ENCODE data around the gene SMARCE1.
A peak's percentile ranks its signal among the peaks of the same experiment; 100 is the strongest.

The SMARCE1 gene

DNA sequence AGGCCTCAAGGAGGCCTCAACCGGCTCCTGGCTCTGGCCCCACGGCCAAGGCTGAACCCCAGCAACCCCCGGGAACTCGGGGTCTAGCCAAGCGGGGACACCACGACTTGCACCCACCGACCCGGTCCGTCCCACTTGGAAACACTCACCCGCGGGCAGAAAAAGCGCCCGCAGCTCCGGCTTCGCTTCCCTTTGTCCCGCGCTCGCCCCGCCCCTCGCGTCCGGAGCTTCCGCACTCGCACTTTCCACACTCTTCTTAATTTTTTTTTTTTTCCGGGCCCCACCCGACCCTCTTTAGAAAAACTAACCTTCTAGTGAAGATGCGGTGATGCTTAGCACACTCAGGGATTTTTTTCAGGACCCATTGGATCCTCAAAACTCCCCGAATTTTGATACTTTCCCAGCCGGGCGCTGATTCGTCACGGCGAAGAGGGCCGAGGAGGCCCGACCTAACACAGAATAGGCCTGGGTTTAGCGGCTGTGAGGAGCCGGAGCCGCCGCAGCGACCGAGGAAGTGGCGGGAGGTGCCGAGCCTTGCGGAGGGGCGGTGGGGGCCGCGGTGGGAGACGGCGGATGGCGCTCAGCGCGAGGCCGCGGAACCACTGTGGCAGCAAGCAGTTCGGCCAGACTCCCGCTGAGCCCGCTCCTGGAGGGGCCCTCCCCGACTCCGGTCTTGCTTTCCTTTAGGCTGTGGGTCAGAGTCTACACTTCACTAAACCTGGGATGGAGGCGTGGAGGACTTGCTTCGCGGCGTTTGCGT is at the start of gene SMARCE1:
Gene SMARCE1 (minus strand): TSS at position 195 of the 760 bp plus-strand sequence. CDS start 2,016 bp downstream, outside the sequence.
- TF ChIP-seq, protein P1, sequence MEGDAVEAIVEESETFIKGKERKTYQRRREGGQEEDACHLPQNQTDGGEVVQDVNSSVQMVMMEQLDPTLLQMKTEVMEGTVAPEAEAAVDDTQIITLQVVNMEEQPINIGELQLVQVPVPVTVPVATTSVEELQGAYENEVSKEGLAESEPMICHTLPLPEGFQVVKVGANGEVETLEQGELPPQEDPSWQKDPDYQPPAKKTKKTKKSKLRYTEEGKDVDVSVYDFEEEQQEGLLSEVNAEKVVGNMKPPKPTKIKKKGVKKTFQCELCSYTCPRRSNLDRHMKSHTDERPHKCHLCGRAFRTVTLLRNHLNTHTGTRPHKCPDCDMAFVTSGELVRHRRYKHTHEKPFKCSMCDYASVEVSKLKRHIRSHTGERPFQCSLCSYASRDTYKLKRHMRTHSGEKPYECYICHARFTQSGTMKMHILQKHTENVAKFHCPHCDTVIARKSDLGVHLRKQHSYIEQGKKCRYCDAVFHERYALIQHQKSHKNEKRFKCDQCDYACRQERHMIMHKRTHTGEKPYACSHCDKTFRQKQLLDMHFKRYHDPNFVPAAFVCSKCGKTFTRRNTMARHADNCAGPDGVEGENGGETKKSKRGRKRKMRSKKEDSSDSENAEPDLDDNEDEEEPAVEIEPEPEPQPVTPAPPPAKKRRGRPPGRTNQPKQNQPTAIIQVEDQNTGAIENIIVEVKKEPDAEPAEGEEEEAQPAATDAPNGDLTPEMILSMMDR (IDR thresholded peaks at IDR 0.05; ENCODE audit: low read depth, low read length, missing control alignments), result no peak
- H3K4me3 ChIP-seq (ENCODE audit: low read depth, low read length), result peak within 1 kb of the TSS; percentile 96
- in situ Hi-C loops (cut with HindIII; ENCODE audit: low sequenced_read_pairs), result no loop called here
- peak; percentile 34 for DNase-seq (ENCODE audit: low read depth)

DNA sequence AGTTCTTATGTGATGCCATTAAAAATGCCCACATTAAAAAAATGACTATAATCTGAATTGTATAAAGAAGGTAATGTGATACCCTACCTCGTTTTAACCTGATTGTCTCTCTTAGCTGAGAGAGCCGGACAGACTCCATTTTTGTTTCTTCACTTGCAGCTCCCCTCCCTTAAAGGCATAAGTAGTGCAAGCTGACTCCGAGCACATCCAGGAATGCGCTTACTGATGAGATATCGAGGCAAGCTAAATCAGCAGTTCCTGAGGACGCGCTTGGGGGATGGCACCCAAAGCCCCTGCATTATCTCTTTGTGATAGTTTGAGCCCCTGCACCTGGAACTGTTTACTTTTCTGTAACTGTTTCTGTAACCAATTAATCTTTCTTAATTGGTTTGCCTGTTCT is 49.7 kb upstream of the SMARCE1 start:
- in situ Hi-C loops (cut with HindIII; ENCODE audit: low sequenced_read_pairs), result no loop called here
- TF ChIP-seq, protein P1 (IDR thresholded peaks at IDR 0.05; ENCODE audit: low read depth, low read length, missing control alignments), result no peak
- DNase-seq (ENCODE audit: low read depth), result no peak
- H3K4me3 ChIP-seq (ENCODE audit: low read depth, low read length), result no peak overlapping the region

DNA sequence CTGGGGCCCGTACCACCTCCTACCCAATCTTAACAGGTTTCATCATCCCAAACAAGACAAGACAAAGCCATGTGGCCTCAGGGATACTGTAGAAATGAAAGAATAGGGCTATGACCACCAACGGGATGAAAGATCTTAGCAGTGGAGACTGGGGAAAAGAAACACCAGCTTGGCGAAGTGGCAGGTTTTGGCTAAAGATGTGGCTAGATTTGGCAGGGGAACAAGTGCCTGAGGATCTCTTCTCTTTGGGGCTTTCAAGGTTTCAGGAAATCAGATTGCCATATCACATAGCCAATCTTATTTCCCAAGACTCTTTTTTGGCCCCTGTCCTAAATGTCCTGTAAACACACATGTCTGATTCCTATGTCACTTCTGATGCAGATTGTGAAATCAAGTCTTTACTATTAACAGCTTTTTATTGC is 49.0 kb upstream of the SMARCE1 start:
- DNase-seq (ENCODE audit: low read depth), result no peak
- in situ Hi-C loops (cut with HindIII; ENCODE audit: low sequenced_read_pairs), result no loop called here
- TF ChIP-seq, protein P1 (IDR thresholded peaks at IDR 0.05; ENCODE audit: low read depth, low read length, missing control alignments), result no peak
- no peak overlapping the region for H3K4me3 ChIP-seq (ENCODE audit: low read depth, low read length)

DNA sequence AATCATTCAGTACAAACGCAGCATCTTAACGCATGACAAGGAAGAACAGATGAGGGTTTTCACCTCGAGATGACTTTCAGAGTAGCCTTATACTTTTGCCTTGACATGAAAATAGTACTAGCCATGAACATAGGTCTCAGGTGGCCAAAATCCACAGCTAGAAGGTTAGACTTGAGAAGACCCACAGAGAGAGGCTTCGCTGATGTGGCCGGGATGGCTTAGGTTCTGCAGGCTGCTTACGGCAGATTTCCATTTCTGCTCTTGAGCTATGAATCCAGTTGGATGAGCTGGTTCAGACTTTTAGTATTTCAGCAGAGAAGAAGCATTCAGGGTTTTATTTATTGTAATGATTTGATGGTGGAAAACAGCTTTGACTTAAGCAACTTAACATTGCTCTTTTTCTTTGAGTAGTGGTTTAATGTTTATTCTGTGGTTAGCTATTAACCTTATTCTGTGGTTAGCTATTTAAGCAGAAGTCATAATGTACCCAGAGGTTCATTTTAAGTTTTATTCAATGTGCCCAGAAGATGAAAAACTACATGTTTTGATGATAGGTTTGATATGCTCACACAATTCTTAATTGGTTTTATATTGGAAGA is 48.4 kb upstream of the SMARCE1 start:
- in situ Hi-C loops (cut with HindIII; ENCODE audit: low sequenced_read_pairs), result no loop called here
- no peak for DNase-seq (ENCODE audit: low read depth)

DNA sequence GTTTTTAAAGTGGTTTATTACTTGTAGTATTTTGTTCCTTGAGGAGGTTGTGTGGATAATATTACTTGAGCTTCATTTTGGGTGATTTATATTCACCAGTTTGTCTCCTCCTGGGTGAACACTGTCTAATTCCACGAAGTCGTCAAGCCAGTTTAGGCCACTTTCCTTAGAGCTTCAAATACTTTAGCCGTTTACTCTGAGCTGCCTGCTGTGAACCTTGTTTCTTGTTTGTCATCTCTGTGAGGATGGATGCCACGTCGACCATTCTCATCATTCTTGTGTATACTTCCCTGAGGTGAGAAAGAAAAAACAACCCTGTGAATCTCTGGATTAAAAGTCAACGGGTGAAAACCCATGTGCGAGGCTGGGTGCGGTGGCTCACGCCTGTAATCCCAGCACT is 47.0 kb upstream of the SMARCE1 start:
- DNase-seq (ENCODE audit: low read depth), result no peak
- TF ChIP-seq, protein P1 (IDR thresholded peaks at IDR 0.05; ENCODE audit: low read depth, low read length, missing control alignments), result no peak
- in situ Hi-C loops (cut with HindIII; ENCODE audit: low sequenced_read_pairs), result no loop called here
- no peak overlapping the region for H3K4me3 ChIP-seq (ENCODE audit: low read depth, low read length)

More for the DNA sequence above, 48.4 kb upstream of the SMARCE1 start:
- TF ChIP-seq, protein P1 (IDR thresholded peaks at IDR 0.05; ENCODE audit: low read depth, low read length, missing control alignments), result no peak
- no peak overlapping the region for H3K4me3 ChIP-seq (ENCODE audit: low read depth, low read length)

DNA sequence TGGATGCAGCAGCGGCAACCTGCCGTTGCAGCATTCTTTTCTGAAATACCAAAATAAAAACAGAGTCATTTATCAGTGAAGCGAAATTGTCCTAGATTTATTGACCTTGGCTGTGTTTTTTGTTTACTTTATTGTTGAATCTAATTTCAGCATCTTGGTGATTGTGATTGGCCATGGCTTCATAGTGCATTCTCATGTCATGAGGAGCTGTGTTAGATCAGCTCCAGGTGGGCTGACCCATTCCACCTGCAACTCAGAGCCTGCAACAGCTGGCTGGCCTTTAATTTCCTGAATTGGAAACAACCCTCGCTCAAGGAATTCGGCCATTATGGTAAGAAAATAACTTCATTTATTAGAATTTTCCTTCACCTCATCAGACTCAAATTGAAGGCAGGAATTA is 39.5 kb upstream of the SMARCE1 start:
- no peak for DNase-seq (ENCODE audit: low read depth)
- in situ Hi-C loops (cut with HindIII; ENCODE audit: low sequenced_read_pairs), result no loop called here
- no peak overlapping the region for H3K4me3 ChIP-seq (ENCODE audit: low read depth, low read length)
- TF ChIP-seq, protein P1 (IDR thresholded peaks at IDR 0.05; ENCODE audit: low read depth, low read length, missing control alignments), result no peak
